Renal pelvis (tissue), 4 donors: Measurements from ENCODE around the gene GRM1. TPM values are rescaled to one million over a fixed set of nuclear protein-coding genes. Genes with fewer than 3 reads are reported as not detected.

Experiments used
- DNase-seq: peaks from one replicate; pipeline ENCODE4 v3.0.0-alpha.2; 2013
- polyA plus RNA-seq, 3 donors: library from polyadenylated mRNA; unstranded; fragments of 120-200 nt; gene quantifications; one replicate each; pipeline ENCODE4 v1.2.1, GENCODE V29; 2013; ENCODE audit not compliant: insufficient read length in 3 of 3

GRM1 gene
- polyA plus RNA-seq, 3 donors = 0.17 to 0.34 (median 0.27) TPM

DNA sequence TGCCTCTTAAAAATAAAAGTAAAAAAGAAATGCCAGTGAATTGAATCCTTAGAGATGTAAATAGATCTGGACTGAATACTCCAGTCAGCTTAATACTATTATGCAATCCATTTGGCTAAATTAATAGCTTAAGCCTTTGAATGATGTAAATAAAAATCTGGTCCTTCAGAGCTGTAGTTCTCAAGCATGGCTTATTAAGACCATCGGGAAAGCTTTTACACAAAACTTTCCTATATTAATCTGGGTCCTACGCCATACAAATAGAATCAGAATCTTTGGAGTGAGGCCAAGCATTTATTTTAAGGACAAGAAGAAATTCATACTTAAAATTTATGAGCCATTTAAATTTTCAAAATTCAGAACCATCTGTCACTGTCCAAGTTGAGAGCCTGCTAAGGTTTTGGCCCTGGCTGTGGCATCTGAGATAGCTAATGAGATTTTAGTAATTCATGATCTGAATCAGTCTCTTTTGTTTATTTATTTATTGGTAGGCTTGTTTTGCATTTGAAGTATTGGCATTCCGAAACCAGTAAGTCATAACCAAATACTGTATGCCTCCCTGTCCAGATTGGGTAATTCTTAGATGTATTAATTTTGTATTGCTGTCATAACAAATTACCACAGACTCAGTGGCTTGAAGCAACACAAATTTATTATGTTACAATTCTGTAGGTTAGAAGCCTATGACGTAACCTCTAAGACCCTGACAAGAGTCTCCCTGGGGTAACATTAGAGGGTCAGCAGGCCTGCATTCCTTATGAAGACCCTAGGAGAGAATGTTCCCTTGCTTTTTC, 286.7 kb downstream of the GRM1 start:
- no peak for DNase-seq

DNA sequence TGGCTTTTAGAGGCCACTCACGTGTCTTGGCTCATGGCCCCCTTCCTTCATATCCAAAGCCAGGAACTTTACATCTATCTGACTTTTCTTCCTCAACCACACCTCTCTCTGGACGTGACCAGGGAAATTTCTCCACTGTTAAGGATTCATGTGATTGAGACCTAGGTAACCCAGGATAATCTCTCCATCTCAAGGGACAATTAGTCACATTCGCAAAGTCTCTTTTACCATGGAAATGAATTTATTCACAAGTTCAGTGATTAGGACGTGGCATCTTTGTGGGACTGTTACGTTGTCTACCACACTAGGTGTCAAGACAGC, 287.3 kb downstream of the GRM1 start:
- DNase-seq = no peak

DNA sequence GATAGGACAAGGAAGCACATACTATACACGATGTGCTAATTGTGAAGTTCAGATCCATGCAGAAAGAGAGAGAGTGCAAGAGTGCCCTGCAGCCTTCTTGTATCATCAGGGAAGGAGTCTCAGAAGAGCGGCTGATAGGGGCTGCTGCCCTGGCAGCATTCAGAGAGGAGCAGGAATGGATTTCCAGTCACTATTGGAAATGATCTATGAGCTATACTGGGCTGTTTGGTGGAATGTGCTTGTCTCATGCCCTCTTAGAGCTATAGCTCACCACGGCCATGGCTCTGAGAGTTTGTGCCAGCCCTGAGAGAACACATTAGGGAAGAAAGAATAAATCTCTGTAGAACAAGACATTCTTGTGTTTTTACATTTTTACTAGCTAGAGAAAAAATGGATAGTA, 302.2 kb downstream of the GRM1 start:
- no peak for DNase-seq

DNA sequence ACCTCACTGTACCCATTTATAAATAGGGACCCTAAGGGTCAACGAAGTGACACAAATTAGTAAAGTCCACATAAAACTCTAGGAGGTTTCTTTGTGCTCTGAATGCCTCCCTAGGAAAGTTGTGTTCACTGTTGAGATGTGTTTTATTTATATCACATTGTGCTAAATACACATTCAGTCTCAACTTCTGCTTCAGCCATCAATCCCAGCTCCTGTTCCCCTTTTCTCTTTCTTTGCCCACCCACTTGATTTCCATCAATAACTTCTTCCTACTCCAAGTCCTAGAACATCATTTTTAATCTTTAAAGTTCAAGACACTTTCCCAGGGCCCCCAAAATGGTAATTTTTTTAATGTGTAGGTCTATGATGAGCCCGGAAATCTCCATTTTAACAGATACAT, 306.5 kb downstream of the GRM1 start:
- no peak for DNase-seq

DNA sequence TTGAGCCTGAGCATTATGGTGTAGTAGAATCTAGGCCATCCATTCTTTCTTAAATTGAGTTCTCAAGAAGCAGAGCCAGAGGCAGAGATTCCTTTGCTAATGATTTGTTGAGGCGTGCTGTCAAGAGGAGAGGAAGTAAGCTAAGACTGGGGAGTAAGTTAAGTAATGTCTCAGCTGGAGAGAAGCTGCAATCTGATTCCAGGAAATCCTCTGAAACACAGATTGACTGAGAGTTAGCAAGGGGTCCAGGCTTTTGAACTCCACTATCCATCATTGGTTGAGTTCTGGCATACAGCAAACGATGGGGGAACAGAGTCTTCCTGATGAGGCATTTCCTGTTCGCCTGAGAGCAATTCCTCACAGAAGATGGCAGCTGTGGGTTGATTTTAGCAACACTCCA, 307.3 kb downstream of the GRM1 start:
- DNase-seq = no peak

DNA sequence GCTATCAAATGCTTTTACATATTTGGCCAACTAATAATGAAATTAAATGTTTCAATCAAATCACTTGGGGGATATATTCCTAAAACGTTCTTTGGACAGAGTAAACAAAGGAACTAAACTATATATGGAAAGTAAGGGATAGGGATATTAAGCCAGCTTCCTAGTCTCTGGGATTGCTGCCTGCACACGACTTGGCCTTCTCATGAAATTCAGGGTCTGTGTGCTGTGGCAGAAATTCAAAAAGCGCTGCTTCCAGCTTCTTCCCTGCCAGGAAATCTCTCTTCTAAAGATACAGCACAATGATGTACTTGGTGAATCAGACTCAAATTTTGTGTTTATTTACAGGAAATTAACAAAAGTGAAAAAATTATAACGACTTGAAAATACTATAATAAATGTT, 308.5 kb downstream of the GRM1 start:
- DNase-seq = no peak

DNA sequence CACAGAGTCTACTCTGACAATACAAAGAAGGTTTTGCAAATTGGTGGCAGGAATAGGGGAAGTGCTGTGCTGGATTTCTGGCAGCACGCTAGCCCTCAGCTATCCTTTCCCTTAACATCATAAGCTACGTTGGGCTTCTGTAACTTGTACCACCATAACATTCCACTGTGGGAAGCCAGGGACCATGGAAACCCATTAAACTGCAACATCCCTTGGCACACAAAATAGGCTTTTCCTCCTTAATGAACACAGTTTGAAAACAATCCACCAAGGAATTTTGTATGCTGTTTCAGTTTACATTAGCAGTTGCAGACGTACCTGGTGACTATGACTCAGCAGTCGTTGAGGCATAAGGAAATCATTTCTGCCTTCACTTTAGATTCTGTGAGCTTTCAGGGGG, 310.9 kb downstream of the GRM1 start:
- no peak for DNase-seq

DNA sequence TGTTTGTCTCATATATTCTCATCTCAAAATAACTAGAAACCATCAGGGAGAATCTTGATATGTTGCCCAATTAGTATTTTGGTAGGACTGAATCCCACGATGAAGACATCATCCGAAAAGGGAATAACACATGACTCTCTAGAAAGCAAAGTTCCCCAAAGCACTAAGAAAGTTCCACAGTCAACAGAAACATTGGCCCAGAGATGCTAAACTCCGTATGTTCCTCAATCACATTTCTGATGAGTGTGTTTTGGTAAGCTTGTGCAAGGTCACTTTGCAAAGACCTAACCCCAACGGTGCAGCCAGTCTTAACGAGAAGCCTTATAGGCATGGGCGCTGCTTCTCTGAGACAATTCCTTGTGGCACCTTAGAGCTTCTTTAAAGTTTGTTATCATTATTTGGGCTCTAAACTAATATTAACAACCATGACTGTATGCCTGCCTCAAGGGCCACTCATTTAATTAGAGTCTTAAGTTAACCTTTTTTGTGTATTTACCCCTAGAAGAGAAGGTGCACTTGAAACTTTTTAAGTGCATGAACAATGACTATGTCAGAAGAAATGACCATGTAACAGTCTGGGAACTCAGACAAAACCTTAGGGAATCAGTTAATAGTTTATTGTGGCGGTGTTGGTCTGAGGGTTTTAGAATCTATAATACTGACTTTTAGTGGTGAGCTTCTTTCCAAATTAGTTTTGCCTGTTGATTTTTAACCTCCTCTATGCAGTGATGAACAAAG, 312.8 kb downstream of the GRM1 start:
- DNase-seq = no peak

DNA sequence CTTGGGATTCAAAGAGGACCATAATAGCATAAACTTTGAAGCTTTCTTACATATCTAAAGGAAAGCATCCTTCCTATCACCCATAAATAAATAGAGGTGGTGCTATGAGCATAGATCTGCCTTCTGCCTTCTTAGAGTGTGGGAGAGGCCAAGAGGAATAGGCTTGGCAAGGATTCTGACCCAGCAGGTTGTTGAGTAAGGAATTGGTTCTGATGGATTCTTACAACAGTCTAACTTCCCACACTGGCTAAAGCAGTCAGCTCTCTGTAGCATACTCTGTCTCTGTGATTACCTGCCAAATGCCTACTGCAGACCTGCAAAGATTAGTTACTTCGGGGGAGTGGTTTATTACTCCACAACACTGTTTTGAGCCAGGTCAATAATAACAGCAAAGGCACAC, 316.7 kb downstream of the GRM1 start:
- DNase-seq = no peak

DNA sequence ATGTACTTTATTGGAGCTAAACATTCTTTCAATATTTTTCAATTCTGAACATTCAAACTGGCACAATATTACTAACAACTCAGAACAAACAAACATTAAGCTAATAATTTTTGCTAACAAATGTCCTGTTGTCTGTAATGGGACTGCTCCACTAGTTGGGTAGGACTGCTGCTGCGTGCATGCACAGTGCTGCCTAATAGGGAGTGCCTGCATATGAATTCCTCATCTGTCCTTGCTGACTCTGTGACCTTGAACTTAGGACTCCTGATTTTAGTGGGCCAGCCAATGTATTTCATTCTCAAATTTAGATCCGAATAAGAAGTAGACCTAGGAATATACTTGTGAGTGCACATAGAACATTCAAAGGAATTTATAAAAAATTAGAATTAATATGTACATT, 318.2 kb downstream of the GRM1 start:
- DNase-seq = no peak

DNA sequence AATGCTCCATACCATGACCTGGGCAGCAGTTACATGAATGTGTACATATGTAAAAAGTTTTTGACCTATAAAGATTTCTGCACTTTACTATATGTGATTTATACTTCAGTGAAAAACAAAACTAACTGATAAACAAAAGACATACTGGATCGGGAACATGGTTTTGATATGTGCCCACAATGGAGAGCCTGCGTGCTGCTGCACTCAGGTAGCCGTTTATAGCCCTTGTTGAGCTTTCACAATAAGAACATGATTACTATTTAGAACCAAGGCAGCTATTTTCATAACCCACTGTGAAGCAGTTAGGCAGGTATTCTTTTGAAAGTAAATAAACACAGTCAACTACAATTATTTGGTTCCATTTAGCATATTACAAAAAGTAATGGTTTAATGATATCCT, 318.8 kb downstream of the GRM1 start:
- no peak for DNase-seq

DNA sequence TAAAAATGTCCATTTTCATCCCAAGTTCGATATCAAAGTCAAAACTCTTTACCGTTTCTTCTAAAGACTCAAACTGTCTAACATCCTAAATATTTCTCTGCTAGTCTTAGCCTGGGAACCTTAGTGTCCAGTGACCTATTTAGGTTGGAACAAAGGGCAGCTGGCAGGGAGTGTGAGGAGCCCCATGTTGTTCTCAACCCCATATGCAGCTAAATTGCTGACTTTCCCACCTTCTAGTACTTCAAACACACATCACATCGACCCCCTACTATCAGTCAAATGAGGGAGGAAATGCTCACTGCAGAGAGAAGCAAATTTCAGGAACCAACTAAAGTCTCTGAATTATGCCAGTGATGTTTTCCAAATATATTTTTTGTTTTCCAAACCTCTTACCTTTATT, 322.2 kb downstream of the GRM1 start:
- DNase-seq = no peak

DNA sequence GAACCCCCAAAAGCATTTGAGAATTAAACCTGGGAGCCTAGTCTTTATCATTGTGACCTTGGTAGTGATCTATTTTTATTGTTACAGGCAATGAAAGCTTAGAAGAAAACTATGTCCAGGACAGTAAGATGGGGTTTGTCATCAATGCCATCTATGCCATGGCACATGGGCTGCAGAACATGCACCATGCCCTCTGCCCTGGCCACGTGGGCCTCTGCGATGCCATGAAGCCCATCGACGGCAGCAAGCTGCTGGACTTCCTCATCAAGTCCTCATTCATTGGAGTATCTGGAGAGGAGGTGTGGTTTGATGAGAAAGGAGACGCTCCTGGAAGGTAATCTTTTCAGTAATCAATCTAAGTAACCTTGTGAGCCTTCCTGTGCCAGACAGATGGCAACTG, 323.3 kb downstream of the GRM1 start:
- DNase-seq = no peak

DNA sequence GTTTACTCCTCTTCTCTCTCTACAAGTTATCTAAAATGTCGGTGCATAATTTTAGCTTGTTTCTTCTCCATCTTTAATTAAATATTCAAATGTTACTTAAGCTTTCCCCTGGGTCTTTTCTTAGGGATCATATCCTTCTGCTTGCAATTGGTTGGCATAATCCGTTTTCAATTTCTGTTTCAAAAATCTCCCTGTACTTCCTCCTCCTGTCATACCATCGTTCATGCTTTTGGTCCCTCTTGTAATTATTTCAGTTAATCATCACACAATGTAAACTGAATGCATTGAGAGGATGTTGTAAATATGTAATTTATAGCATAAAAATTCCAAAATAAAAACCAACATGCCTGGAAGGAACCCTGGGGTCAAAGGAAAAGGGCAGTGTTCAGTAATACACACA, 325.6 kb downstream of the GRM1 start:
- DNase-seq = no peak

DNA sequence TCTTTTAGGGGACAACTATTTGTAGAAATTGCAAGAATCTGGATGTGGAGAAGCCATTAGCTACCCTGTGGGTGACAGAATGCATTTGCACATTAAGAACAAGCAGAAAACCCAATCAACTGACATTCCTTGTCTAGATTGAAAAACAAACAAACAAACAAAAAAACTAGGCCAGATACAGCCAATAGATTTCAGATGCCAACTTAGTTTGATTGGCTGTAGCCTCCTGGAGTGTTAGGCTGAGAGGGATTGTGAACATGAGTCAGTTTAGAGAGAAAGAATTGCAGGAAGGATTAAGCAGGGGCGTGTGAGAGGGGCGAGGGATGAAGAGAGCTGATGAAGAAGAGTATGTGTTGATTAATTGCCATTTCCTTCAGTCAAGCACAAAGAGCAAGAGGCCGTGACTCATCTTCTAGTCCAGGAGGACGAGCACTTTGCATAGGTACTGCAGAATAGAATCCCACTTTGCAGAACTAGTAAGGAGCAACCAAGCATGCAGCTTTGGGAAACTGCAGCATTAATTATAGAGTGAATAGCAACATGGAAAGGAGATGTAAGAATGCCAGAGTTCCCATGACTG, 326.7 kb downstream of the GRM1 start:
- DNase-seq = no peak

DNA sequence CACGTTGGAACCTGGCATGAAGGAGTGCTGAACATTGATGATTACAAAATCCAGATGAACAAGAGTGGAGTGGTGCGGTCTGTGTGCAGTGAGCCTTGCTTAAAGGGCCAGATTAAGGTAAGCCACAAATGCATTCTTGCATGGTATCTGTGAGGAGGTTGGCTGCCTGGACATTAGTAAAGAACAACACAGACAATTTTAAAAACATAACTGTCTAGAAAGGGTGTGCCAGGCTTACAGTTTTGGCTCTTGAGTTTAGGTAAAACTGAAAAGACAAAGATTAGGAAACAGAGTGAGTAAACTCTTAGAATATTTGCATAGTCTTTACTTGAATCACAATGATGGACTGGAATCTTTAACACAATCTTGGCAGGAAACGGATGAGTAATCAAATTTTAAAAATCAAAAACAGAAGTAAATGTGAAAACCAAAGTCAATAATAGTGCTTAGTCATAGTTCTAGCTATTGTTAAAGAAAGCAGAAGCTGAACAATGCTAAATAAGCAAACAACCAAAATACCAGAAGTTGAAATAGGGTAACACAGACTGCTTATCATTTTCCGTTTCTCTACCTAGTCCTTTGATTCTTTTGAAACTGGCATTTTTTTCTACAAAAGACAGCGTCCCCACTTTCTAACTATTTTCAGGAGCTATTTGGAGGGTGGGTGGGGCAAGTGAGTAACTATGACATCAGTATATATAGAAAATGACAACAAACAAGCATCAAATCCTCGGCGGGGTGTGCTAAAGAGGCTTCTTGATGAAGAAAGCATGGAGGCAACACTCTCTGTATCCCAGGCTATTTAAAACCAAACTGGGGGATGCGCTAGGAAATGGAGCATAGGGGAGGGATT, 328.9 kb downstream of the GRM1 start:
- DNase-seq = no peak

DNA sequence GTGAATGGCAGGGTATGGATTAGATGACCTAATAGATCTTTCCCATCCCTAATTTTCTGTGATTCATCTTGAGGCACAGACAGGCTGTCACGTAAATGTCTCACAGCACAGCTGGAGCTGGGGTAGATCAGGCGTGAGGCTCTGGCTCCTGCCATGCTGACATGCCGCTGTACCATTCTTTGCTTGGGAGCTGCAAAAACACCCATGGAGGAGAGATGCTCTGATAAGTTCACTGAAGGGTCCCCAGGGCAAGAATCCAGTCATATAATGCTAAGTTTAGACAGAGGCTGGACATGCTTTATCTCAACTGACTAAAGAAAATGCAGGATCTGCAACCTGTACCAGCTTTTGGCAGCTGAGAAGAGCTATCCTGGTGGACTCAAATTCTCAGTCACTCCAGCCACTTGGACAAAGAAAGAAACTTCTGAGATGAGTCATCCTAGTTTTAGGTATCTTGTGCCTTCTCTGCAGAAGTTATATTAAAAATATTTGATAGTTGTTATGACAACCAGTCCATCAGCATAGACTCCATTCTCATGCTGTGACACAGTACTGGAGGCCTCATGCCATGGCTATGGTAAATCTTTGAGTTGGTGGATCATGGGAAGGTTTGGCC, 329.7 kb downstream of the GRM1 start:
- DNase-seq = no peak

DNA sequence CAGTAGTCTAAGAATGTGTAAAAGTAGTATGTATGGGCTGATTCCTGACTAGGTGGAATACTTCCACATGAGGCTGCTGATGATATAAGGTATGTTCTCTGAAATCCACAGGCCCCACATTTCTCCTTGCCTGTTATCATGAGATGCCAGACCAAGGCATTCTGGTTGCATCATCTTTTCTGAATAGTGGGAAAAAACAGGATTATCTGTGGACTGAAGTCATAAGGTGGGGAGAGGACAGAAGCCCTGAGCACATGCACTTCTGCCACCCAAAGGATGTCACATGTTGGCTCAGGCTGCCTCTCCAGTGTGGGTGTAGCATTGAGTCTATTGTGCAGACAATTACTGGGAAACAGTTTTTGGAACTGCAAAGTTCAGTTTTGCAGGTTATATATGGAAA, 330.3 kb downstream of the GRM1 start:
- DNase-seq = no peak

DNA sequence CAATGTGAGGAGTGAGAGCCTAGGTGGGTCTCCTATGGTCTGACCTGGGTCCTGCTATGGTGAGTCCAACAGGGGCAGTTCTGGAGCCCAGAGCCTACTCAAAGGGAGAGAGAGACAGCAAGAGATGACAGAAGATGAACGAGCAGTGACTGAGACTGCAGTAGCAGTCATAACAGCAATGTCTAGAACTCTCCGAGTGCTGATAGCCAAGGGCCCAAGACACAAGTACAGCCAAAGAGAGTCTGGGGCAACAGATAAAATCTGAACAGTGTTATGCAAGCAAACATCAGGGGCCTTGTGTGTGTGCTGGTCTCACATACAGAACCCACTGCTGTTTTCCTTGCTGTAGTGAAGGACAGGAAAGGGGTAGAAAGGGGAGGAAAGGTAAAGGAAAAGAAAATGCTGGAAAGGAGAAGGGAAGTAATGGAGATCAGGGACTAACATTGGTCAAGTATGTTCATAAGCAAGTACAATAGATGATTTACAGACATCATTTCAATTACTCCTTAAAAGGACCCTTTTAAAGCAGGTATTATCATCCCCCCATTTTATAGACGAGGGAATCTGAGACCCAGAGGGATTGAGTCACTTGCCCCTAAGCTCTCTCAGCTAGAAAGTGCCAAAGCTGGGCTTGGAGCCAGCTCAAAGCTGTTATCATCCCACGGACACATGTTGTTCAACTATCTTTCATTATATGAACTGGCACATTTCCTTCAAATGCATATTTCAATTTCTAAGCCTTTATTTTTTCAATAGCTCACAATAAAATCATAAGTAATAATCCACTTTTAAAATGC, 332.5 kb downstream of the GRM1 start:
- no peak for DNase-seq

DNA sequence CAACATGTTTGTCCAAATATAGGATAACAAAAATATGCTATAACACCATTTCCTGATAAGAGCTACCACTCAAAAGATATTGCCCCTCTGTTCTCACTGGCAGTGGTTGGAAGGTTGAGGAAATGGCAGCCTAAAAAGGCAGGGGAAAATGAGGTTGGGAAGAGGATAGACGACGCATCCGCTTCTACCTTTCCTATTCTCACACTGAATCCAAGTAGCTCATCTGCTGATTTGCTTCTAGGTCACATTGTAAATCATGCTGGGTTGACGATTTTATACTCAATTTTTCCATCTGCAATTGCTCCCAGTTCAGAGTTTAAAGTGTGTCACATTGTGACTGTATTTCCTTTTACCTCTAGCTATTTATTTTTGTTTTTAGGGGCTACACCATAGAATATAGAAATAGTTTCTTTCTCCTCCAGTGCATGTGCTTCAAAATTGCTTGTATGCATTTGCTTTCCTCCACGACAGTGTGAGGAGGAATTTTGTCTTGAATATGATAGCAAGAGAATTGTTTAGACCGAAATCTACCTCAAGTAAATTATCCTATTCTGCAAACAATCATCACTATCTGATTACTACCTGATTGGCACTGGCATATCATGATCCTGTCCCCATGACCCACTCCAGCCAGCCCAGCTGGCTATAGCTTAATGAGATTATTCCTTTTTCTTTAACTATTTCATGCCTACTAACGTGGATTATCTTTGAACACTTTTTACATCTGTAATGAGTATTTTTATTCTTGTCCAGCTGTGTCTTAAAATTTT, 335.2 kb downstream of the GRM1 start:
- DNase-seq = no peak
